Measurements from ENCODE around the gene DDIAS. TPM values are rescaled to one million over a fixed set of nuclear protein-coding genes. Genes with fewer than 3 reads are reported as not detected.
"Not testable (repeated sequence)": the region's sequence is repeated elsewhere in the genome, so short reads cannot be mapped to it uniquely, and the experiment has no call there.

The DDIAS gene
- total and polyA plus RNA-seq, 7 donors, result 0.21 to 6.6 (median 1.4) TPM

GRCh38 chr11:82907371-82907770 is 5.8 kb downstream of the DDIAS start:
- 91 to 94% (median 93%) methylated on average over 5 of the region's 5 CpGs for WGBS, 3 donors
- Histone ChIP-seq H3K27me3 (ENCODE audit: insufficient read depth in 3 of 3, low read length in 2 of 3) (no peaks in the 10 kb centered on the region), H3K4me1 (no peaks in the 10 kb centered on the region), H3K9me3 (no peaks in the 10 kb centered on the region), H3K36me3 (ENCODE audit: insufficient read depth in 1 of 2, low read depth in 1 of 2) (no peaks in the 10 kb centered on the region), H3K4me3 (no peak overlapping the region), H3K27ac (no peak overlapping the region)
- no peak for DNase-seq
- ATAC-seq, result no peak
- TF ChIP-seq CTCF (IDR thresholded peaks at IDR 0.05), result no peak
- intact Hi-C loops (cut with DNase I), result loop anchor here (5.0 to 10.0 kb wide), 3 partner anchors 167 to 377 kb away; partner anchors contain the start of genes CCDC90B (in 1 of the 2) and RAB30 (in 1 of the 2)

- no peaks in the 10 kb centered on the region for H3K27me3 ChIP-seq (ENCODE audit: insufficient read depth in 3 of 3, low read length in 2 of 3)
- H3K36me3 ChIP-seq (ENCODE audit: insufficient read depth in 1 of 2, low read depth in 1 of 2), result no peaks in the 10 kb centered on the region
- intact Hi-C loops (cut with DNase I), result loop anchor here (2.0 to 10.0 kb wide), 4 partner anchors 166 to 376 kb away; partner anchors contain the start of genes CCDC90B (in 1 of the 2) and RAB30 (in 1 of the 2)
- DNase-seq (no peak), ATAC-seq (no peak)
- H3K9me3 ChIP-seq, result no peaks in the 10 kb centered on the region
- H3K4me1 ChIP-seq, result no peaks in the 10 kb centered on the region
- no peak overlapping the region for H3K4me3 ChIP-seq
- no peak for TF ChIP-seq CTCF (IDR thresholded peaks at IDR 0.05)
- no peak overlapping the region for H3K27ac ChIP-seq
Measured at GRCh38 chr11:82908311-82908710, 6.8 kb downstream of the DDIAS start.

GRCh38 chr11:82909015-82909640 is 7.6 kb downstream of the DDIAS start:
- DNase-seq, result no peak
- ATAC-seq, result no peak
- Histone ChIP-seq H3K4me3 (no peak overlapping the region), H3K9me3 (no peaks in the 10 kb centered on the region), H3K4me1 (no peaks in the 10 kb centered on the region), H3K27me3 (ENCODE audit: insufficient read depth in 3 of 3, low read length in 2 of 3) (no peaks in the 10 kb centered on the region), H3K36me3 (ENCODE audit: insufficient read depth in 1 of 2, low read depth in 1 of 2) (no peaks in the 10 kb centered on the region), H3K27ac (no peak overlapping the region)
- TF ChIP-seq CTCF (IDR thresholded peaks at IDR 0.05), result no peak
- WGBS, 3 donors, result 59 to 73% (median 65%) methylated on average over 7 of the region's 7 CpGs
- intact Hi-C loops (cut with DNase I), result loop anchor here (2.0 to 10.0 kb wide), 4 partner anchors 166 to 376 kb away; partner anchors contain the start of genes CCDC90B (in 1 of the 2) and RAB30 (in 1 of the 2)

- H3K4me3 ChIP-seq; H3K4me1 ChIP-seq; ATAC-seq; H3K36me3 ChIP-seq (ENCODE audit: insufficient read depth in 1 of 2, low read depth in 1 of 2); H3K27ac ChIP-seq; H3K27me3 ChIP-seq (ENCODE audit: insufficient read depth in 3 of 3, low read length in 2 of 3); DNase-seq; intact Hi-C loops (cut with DNase I); H3K9me3 ChIP-seq: not testable (repeated sequence)
- 96 to 97% (median 96%) methylated on average over 10 of the region's 10 CpGs for WGBS, 3 donors
Measured at GRCh38 chr11:82919786-82920185, 18.2 kb downstream of the DDIAS start.

GRCh38 chr11:82920227-82920626 is 18.7 kb downstream of the DDIAS start:
- H3K27ac ChIP-seq; H3K4me1 ChIP-seq; H3K36me3 ChIP-seq (ENCODE audit: insufficient read depth in 1 of 2, low read depth in 1 of 2); H3K27me3 ChIP-seq (ENCODE audit: insufficient read depth in 3 of 3, low read length in 2 of 3); H3K4me3 ChIP-seq; intact Hi-C loops (cut with DNase I); DNase-seq; ATAC-seq; H3K9me3 ChIP-seq: not testable (repeated sequence)
- 75 to 88% (median 80%) methylated on average over 3 of the region's 3 CpGs for WGBS, 3 donors

- intact Hi-C loops (cut with DNase I); H3K27ac ChIP-seq; DNase-seq; H3K4me1 ChIP-seq; ATAC-seq; H3K4me3 ChIP-seq; H3K36me3 ChIP-seq (ENCODE audit: insufficient read depth in 1 of 2, low read depth in 1 of 2); H3K9me3 ChIP-seq; H3K27me3 ChIP-seq (ENCODE audit: insufficient read depth in 3 of 3, low read length in 2 of 3): not testable (repeated sequence)
- WGBS, 3 donors, result 68 to 82% (median 81%) methylated on average over 8 of the region's 8 CpGs
Measured at GRCh38 chr11:82922396-82923173, 21.0 kb downstream of the DDIAS start.

Measured in psoas muscle (tissue), 8 donors.